GM23338 (cell line): ENCODE measurements around the gene OLFML3. TPM values are rescaled to one million over a fixed set of nuclear protein-coding genes. Genes with fewer than 3 reads are reported as not detected.

Source experiments
- EZH2 ChIP-seq: fragments of 200-600 bp; sonication (generic); IDR thresholded peaks from one replicate; pipeline ENCODE4 v1.8.0; 2017; ENCODE audit warnings: antibody characterized with exemption, mild to moderate bottlenecking, low read depth; ENCODE audit not compliant: unreplicated experiment
- JUNB ChIP-seq: IDR thresholded peaks from one replicate; pipeline ENCODE4 v1.6.1; 2016; ENCODE audit warnings: antibody characterized with exemption; ENCODE audit not compliant: unreplicated experiment
- POLR2AphosphoS5 ChIP-seq: IDR thresholded peaks from 2 replicates; pipeline ENCODE4 v1.6.1; 2016; ENCODE audit warnings: antibody characterized with exemption, low read depth
- STAT1 ChIP-seq: IDR thresholded peaks from one replicate; pipeline ENCODE4 v1.6.1; 2016; ENCODE audit warnings: antibody characterized with exemption; ENCODE audit not compliant: unreplicated experiment
- ZNF331 ChIP-seq: fragments of 250-450 bp; sonication (Bioruptor Pico); IDR thresholded peaks from 2 replicates; pipeline ENCODE4 v1.5.0; 2020; ENCODE audit warnings: low read depth, mild to moderate bottlenecking, moderate library complexity
- ZNF462 ChIP-seq: fragments of 250-450 bp; sonication (Bioruptor Pico); IDR thresholded peaks from 2 replicates; pipeline ENCODE4 v1.5.0; 2020; ENCODE audit warnings: mild to moderate bottlenecking, moderate library complexity
- polyA plus RNA-seq: library from polyadenylated mRNA; unstranded; fragments of >200 nt; fragmentation: Nextera tagmentation; extraction: Ambion mirVana; gene quantifications from 2 replicates; pipeline ENCODE4 v1.2.1, GENCODE V29; 2016
- total RNA-seq: library from RNA; depleted of rRNA; stranded (reverse); fragments of >200 nt; shearing (Covaris generic); gene quantifications from 2 replicates; pipeline ENCODE4 v1.2.3, GENCODE V29; 2014
- TF ChIP-seq, protein P1 (sequence below), 2 experiments: fragments of 200-600 bp in 1 of 2; sonication (generic) in 1 of 2; conservative IDR thresholded peaks; 2 replicates each; pipeline versions ENCODE4 v1.5.1 to v1.6.1; 2016 to 2017; ENCODE audit warnings: antibody characterized with exemption in 2 of 2, low read depth in 2 of 2, mild to moderate bottlenecking in 2 of 2, moderate library complexity in 1 of 2
- TF ChIP-seq, protein P2 (sequence below): IDR thresholded peaks from one replicate; pipeline ENCODE4 v1.6.1; 2018; ENCODE audit warnings: antibody characterized with exemption; ENCODE audit not compliant: unreplicated experiment

Gene OLFML3
- total and polyA plus RNA-seq, 2 experiments from 2014 or later: 42.8 to 69.9 TPM

DNA sequence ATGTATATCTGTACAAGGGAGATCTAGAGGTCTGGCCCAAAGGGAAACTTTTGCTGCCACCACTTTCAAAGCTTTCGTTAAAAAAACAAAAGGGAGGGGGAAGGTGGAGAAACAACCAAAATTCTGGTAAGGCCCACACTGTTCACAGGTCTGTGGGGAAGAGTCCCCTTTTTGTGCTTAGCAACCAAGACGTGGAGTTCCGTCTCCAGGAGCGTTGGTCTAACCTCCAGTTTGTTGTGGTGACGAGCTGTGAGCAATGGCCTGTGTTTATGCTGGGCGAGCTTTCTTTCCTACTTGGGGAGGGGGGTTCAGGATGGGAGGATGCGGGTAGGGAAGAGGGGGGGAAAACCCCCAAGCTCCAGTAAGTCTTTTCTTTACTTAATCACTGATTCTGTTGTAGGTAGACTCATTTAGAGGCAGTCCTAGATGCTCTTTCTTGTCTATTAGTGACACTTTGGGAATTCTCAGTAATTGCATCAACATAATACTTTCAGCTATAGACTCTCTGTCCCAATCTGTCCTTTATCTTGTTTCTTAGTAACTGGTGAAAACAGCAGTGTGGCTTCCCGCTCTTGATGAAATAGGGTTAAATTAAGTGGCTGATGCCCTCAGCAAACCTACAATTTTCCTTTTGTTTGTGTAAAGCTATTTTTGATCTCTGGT, 48.6 kb upstream of the OLFML3 start (continued):
- TF ChIP-seq ZNF462 (CRISPR knock-in tag): no peak
- TF ChIP-seq POLR2AphosphoS5: no peak
- TF ChIP-seq STAT1: no peak
- TF ChIP-seq EZH2: no peak
- no peak for TF ChIP-seq JUNB
- TF ChIP-seq, protein P1, sequence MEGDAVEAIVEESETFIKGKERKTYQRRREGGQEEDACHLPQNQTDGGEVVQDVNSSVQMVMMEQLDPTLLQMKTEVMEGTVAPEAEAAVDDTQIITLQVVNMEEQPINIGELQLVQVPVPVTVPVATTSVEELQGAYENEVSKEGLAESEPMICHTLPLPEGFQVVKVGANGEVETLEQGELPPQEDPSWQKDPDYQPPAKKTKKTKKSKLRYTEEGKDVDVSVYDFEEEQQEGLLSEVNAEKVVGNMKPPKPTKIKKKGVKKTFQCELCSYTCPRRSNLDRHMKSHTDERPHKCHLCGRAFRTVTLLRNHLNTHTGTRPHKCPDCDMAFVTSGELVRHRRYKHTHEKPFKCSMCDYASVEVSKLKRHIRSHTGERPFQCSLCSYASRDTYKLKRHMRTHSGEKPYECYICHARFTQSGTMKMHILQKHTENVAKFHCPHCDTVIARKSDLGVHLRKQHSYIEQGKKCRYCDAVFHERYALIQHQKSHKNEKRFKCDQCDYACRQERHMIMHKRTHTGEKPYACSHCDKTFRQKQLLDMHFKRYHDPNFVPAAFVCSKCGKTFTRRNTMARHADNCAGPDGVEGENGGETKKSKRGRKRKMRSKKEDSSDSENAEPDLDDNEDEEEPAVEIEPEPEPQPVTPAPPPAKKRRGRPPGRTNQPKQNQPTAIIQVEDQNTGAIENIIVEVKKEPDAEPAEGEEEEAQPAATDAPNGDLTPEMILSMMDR (conservative IDR thresholded peaks at IDR 0.05; ENCODE audit: low read depth in 2 of 2): no peak
- TF ChIP-seq ZNF331 (CRISPR knock-in tag): no peak
- TF ChIP-seq, protein P2, sequence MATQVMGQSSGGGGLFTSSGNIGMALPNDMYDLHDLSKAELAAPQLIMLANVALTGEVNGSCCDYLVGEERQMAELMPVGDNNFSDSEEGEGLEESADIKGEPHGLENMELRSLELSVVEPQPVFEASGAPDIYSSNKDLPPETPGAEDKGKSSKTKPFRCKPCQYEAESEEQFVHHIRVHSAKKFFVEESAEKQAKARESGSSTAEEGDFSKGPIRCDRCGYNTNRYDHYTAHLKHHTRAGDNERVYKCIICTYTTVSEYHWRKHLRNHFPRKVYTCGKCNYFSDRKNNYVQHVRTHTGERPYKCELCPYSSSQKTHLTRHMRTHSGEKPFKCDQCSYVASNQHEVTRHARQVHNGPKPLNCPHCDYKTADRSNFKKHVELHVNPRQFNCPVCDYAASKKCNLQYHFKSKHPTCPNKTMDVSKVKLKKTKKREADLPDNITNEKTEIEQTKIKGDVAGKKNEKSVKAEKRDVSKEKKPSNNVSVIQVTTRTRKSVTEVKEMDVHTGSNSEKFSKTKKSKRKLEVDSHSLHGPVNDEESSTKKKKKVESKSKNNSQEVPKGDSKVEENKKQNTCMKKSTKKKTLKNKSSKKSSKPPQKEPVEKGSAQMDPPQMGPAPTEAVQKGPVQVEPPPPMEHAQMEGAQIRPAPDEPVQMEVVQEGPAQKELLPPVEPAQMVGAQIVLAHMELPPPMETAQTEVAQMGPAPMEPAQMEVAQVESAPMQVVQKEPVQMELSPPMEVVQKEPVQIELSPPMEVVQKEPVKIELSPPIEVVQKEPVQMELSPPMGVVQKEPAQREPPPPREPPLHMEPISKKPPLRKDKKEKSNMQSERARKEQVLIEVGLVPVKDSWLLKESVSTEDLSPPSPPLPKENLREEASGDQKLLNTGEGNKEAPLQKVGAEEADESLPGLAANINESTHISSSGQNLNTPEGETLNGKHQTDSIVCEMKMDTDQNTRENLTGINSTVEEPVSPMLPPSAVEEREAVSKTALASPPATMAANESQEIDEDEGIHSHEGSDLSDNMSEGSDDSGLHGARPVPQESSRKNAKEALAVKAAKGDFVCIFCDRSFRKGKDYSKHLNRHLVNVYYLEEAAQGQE: no peak
